RWPE2 (cell line): ENCODE results near the gene C22orf39.

Experiments
- ATAC-seq: fragments of 200-7000 bp; cut with Tn5 transposase; 3 replicates; pipeline ENCODE4 v1.9.1; 2021; ENCODE audit warnings: low read depth
- DNase-seq: peaks from one replicate; pipeline ENCODE4 v3.0.0-alpha.2; 2020; ENCODE audit warnings: low spot score
- H3K27ac ChIP-seq: fragments of 450-650 bp; 2 replicates; pipeline ENCODE4 v1.5.1; 2017; ENCODE audit warnings: mild to moderate bottlenecking; ENCODE audit not compliant: poor library complexity, severe bottlenecking
- H3K27me3 ChIP-seq: fragments of 250-450 bp; sonication (Bioruptor Pico); 2 replicates; pipeline ENCODE4 v1.5.1; 2021; ENCODE audit warnings: mild to moderate bottlenecking, moderate library complexity; ENCODE audit not compliant: insufficient read depth, poor library complexity, severe bottlenecking
- H3K36me3 ChIP-seq: fragments of 250-450 bp; sonication (Bioruptor Pico); 2 replicates; pipeline ENCODE4 v1.5.1; 2020; ENCODE audit warnings: low read depth, mild to moderate bottlenecking, moderate library complexity
- H3K4me1 ChIP-seq: fragments of 250-450 bp; sonication (Bioruptor Pico); 2 replicates; pipeline ENCODE4 v1.5.1; 2021; ENCODE audit warnings: mild to moderate bottlenecking, moderate library complexity; ENCODE audit not compliant: insufficient read depth, poor library complexity, severe bottlenecking
- H3K4me3 ChIP-seq: fragments of 250-450 bp; sonication (Bioruptor Pico); 2 replicates; pipeline ENCODE4 v1.5.1; 2021; ENCODE audit warnings: mild to moderate bottlenecking, moderate library complexity; ENCODE audit not compliant: severe bottlenecking
- H3K9me3 ChIP-seq: fragments of 250-450 bp; sonication (Bioruptor Pico); 2 replicates; pipeline ENCODE4 v1.5.1; 2021; ENCODE audit warnings: mild to moderate bottlenecking, moderate library complexity; ENCODE audit not compliant: severe bottlenecking
- TF ChIP-seq, protein P1 (sequence below): fragments of 450-650 bp; IDR thresholded peaks from one replicate; pipeline ENCODE4 v1.5.1; 2017; ENCODE audit warnings: mild to moderate bottlenecking, moderate library complexity; ENCODE audit not compliant: poor library complexity, severe bottlenecking

C22orf39 gene

DNA sequence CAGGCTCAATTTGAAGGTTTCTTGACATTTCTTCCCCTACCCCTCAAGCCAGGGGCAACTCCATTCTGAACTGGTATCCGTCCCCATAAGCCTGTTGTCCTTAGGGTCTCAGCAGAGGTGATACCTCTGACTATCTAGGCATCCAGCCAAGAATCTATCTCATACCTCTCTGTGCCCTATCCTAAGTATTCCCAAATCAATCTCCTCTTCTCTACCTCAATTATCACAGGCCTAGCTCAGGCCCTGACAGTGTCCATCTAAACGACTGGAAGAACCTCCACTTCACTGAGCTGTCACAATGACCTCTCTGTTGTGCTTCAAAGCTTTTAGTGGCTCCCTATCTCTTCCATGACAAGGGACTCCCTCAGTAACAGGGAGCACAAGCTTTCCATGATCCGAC is 42.8 kb downstream of the C22orf39 start:
- DNase-seq (no peak), ATAC-seq (no peak)
- Histone ChIP-seq H3K36me3 (peaks cover 68% of the 10 kb centered on the region), H3K9me3 (no peaks in the 10 kb centered on the region), H3K27me3 (no peaks in the 10 kb centered on the region), H3K4me1 (no peaks in the 10 kb centered on the region), H3K27ac (no peak overlapping the region), H3K4me3 (no peak overlapping the region)
- TF ChIP-seq, protein P1, sequence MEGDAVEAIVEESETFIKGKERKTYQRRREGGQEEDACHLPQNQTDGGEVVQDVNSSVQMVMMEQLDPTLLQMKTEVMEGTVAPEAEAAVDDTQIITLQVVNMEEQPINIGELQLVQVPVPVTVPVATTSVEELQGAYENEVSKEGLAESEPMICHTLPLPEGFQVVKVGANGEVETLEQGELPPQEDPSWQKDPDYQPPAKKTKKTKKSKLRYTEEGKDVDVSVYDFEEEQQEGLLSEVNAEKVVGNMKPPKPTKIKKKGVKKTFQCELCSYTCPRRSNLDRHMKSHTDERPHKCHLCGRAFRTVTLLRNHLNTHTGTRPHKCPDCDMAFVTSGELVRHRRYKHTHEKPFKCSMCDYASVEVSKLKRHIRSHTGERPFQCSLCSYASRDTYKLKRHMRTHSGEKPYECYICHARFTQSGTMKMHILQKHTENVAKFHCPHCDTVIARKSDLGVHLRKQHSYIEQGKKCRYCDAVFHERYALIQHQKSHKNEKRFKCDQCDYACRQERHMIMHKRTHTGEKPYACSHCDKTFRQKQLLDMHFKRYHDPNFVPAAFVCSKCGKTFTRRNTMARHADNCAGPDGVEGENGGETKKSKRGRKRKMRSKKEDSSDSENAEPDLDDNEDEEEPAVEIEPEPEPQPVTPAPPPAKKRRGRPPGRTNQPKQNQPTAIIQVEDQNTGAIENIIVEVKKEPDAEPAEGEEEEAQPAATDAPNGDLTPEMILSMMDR, result no peak

DNA sequence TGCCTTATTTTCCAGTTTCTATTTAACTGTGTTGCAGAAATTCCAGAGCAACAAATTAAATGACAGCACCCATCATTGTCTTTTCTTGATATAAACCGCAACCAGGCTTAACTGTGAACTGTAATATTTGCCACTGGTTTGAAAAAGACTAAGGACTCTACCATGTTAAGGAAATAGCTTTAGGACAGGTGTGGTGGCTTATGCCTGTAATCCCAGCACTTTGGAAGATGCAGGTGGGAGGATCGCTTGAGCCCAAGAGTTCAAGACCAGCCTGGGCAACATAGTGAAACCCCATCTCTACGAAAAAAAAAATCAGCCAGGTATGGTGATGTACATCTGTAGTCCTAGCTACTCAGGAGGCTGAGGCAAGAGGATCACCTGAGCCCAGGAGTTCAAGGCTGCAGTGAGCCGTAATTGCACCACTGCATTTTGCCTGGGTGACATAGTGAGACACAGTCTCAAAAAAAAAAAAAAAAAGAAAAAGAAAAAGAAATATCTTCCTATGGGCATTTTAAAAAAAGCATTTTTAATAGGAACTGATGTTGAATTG is 44.8 kb downstream of the C22orf39 start:
- ATAC-seq, result no peak
- no peak for DNase-seq
- TF ChIP-seq, protein P1, result no peak
- Histone ChIP-seq H3K9me3 (no peaks in the 10 kb centered on the region), H3K36me3 (peaks cover 64% of the 10 kb centered on the region), H3K27me3 (no peaks in the 10 kb centered on the region), H3K27ac (no peak overlapping the region), H3K4me1 (no peaks in the 10 kb centered on the region), H3K4me3 (no peak overlapping the region)

DNA sequence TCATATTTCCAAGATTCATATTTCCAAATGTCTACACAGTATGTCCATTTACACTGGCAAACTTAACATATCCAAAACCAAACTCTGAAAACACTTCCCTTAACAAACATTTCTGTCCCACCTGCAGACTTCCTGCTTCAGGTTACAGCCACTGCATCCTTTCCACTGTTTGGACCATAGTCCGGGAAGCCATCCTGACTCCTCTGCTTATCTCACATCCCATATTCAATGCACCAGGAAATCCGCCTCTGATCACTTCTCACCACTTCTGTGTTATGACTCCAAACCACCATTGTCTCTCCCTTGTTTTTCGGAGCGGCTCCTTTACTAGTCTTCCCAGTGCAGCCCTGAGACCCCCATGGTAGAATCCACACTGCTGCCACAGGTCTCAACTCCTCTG is 46.0 kb downstream of the C22orf39 start:
- DNase-seq (no peak), ATAC-seq (no peak)
- Histone ChIP-seq H3K27me3 (no peaks in the 10 kb centered on the region), H3K4me3 (no peak overlapping the region), H3K36me3 (peaks cover 64% of the 10 kb centered on the region), H3K27ac (no peak overlapping the region), H3K9me3 (no peaks in the 10 kb centered on the region), H3K4me1 (no peaks in the 10 kb centered on the region)
- TF ChIP-seq, protein P1, result no peak

DNA sequence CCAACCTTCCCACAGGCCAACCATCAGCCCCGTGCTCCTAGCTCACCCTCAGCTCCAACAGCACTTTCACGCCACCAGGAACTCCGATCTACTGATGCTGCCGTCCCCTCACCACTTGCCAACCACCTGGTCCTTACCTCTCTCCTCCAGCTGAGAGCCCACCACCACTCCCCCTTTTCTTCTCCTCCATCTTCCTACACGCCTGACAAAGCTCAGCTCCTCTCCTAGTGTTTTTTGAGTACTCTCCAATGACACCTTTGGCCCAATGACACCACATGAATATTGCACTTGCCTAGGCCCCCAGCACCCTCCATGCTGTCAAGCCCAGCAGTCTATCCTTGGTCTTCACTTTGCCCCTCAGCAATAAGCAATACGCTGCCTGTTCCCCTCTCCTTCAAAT is 46.6 kb downstream of the C22orf39 start:
- TF ChIP-seq, protein P1, result no peak
- no peak for ATAC-seq

DNA sequence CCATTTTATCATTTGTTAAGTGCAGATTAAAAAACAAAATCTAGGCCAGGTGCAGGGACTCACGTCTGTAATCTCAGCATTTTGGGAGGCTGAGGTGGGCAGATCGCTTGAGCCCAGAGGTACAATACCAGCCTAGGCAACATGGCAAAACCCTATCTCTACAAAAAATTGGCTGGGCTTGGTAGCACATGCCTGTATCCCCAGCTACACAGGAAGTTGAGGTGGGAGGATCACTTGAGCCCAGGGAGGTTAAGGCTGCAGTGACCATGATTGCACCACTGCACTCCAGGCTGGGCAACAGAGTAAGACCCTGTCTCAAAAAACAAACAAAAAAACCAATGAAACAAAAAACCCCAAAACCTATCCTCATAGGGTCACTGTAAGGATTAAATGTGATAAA is 48.9 kb downstream of the C22orf39 start:
- H3K4me1 ChIP-seq, result no peaks in the 10 kb centered on the region
- H3K9me3 ChIP-seq, result no peaks in the 10 kb centered on the region
- TF ChIP-seq, protein P1, result no peak
- H3K36me3 ChIP-seq, result peaks cover 63% of the 10 kb centered on the region
- no peak overlapping the region for H3K4me3 ChIP-seq
- ATAC-seq (no peak), DNase-seq (no peak)
- H3K27ac ChIP-seq, result no peak overlapping the region
- no peaks in the 10 kb centered on the region for H3K27me3 ChIP-seq

More for the DNA sequence above, 46.6 kb downstream of the C22orf39 start:
- H3K9me3 ChIP-seq, result no peaks in the 10 kb centered on the region
- no peak overlapping the region for H3K27ac ChIP-seq
- DNase-seq, result no peak
- H3K4me3 ChIP-seq, result no peak overlapping the region
- no peaks in the 10 kb centered on the region for H3K27me3 ChIP-seq
- peaks cover 64% of the 10 kb centered on the region for H3K36me3 ChIP-seq
- H3K4me1 ChIP-seq, result no peaks in the 10 kb centered on the region
